ENCODE measurements around the gene PSMD12.

DNA sequence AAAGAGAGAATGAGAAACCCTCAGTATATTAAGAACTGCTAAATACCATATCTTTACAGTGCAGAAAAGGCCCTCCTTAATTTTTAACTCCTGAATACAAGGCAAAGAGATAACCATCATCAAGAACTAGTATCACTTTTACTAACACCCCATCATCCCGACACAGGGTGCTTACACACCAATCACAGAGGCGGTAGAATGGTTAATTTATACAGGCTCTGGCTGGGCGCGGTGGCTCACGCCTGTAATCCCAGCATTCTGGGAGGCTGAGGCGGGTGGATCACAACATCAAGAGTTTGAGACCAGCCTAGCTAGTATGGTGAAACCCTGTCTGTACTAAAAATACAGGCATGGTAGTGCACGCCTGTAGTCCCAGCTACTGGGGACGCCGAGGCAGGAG lies 4.2 kb downstream of the PSMD12 start:
- TF ChIP-seq FOXM1 (IDR thresholded peaks at IDR 0.05; ENCODE audit: borderline replicate concordance, low read depth): no peak
- no peak for TF ChIP-seq EP300 (IDR thresholded peaks at IDR 0.05; ENCODE audit: borderline replicate concordance)
- no peak for TF ChIP-seq CEBPB (IDR thresholded peaks at IDR 0.05)
- no peak for TF ChIP-seq CREB1 (IDR thresholded peaks at IDR 0.05; ENCODE audit: low read depth)
- TF ChIP-seq, protein P1, sequence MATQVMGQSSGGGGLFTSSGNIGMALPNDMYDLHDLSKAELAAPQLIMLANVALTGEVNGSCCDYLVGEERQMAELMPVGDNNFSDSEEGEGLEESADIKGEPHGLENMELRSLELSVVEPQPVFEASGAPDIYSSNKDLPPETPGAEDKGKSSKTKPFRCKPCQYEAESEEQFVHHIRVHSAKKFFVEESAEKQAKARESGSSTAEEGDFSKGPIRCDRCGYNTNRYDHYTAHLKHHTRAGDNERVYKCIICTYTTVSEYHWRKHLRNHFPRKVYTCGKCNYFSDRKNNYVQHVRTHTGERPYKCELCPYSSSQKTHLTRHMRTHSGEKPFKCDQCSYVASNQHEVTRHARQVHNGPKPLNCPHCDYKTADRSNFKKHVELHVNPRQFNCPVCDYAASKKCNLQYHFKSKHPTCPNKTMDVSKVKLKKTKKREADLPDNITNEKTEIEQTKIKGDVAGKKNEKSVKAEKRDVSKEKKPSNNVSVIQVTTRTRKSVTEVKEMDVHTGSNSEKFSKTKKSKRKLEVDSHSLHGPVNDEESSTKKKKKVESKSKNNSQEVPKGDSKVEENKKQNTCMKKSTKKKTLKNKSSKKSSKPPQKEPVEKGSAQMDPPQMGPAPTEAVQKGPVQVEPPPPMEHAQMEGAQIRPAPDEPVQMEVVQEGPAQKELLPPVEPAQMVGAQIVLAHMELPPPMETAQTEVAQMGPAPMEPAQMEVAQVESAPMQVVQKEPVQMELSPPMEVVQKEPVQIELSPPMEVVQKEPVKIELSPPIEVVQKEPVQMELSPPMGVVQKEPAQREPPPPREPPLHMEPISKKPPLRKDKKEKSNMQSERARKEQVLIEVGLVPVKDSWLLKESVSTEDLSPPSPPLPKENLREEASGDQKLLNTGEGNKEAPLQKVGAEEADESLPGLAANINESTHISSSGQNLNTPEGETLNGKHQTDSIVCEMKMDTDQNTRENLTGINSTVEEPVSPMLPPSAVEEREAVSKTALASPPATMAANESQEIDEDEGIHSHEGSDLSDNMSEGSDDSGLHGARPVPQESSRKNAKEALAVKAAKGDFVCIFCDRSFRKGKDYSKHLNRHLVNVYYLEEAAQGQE (IDR thresholded peaks at IDR 0.05; ENCODE audit: low read depth): no peak
- TF ChIP-seq YY1 (IDR thresholded peaks at IDR 0.05; ENCODE audit: low read depth): no peak
- TF ChIP-seq, protein P2, sequence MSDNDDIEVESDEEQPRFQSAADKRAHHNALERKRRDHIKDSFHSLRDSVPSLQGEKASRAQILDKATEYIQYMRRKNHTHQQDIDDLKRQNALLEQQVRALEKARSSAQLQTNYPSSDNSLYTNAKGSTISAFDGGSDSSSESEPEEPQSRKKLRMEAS (IDR thresholded peaks at IDR 0.05): no peak
- no peak for TF ChIP-seq NFIC (IDR thresholded peaks at IDR 0.05)
- no peak for TF ChIP-seq RAD21 (IDR thresholded peaks at IDR 0.05; ENCODE audit: low read depth)
- no peak for TF ChIP-seq TCF12 (IDR thresholded peaks at IDR 0.05; ENCODE audit: low read depth)
- no peak for TF ChIP-seq EGR1 (IDR thresholded peaks at IDR 0.05)
- TF ChIP-seq TAF1 (IDR thresholded peaks at IDR 0.05; ENCODE audit: low read depth): no peak
